Sigmoid colon (tissue), 4 donors: Measurements from ENCODE around the gene IL17C.

Source experiments
- POLR2AphosphoS5 ChIP-seq, 4 donors: sonication (generic); formaldehyde crosslinking; IDR thresholded peaks; one replicate each; pipeline ENCODE4 v1.6.1; 2017; ENCODE audit warnings: antibody characterized with exemption in 4 of 4
- TF ChIP-seq, protein P1 (sequence below), 4 experiments: fragments of 450-650 bp in 3 of 4; fragments of 200-600 bp in 1 of 4; IDR thresholded peaks; one replicate each; pipeline ENCODE4 v1.5.1; 2016 to 2019; ENCODE audit warnings: antibody characterized with exemption in 4 of 4, mild to moderate bottlenecking in 3 of 4, moderate library complexity in 2 of 4

DNA sequence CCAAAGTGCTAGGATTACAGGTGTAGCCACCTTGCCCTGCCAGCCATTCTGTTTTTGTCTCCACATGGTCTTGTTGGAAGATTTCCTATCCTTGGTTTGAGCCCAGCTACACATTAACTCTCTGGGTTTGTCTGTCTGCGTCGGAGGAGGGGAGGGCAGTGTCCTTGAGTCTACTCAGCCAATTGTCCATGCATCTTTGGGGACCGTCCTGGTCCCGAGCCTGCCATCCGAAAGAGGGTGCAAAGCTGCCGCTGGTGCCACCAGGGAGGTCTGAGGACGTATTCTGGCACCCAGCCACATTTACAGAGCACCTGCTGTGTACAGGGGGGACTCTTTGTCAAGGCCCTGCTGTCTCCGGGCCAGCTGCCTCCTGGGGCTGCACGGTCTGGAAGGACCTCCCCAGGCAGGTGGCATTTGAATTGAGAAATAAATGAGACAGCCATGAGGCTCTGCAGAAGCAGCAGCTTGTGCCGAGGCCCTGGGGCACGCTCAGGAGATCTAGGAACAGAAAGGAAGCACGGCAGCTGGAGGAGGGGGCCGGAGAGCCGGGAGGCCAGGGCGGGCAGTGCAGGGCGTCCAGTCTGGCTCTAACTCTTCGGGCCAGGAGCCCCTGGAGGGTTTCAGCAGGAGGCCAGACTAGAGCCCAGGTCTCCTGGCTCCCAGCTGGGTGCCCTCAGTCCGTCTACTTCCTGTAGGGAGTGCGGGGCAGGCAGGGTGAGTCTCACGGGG, 11.0 kb downstream of the IL17C start:
- TF ChIP-seq, protein P1, sequence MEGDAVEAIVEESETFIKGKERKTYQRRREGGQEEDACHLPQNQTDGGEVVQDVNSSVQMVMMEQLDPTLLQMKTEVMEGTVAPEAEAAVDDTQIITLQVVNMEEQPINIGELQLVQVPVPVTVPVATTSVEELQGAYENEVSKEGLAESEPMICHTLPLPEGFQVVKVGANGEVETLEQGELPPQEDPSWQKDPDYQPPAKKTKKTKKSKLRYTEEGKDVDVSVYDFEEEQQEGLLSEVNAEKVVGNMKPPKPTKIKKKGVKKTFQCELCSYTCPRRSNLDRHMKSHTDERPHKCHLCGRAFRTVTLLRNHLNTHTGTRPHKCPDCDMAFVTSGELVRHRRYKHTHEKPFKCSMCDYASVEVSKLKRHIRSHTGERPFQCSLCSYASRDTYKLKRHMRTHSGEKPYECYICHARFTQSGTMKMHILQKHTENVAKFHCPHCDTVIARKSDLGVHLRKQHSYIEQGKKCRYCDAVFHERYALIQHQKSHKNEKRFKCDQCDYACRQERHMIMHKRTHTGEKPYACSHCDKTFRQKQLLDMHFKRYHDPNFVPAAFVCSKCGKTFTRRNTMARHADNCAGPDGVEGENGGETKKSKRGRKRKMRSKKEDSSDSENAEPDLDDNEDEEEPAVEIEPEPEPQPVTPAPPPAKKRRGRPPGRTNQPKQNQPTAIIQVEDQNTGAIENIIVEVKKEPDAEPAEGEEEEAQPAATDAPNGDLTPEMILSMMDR (IDR thresholded peaks at IDR 0.05) = no peak
- no peak for TF ChIP-seq POLR2AphosphoS5 (IDR thresholded peaks at IDR 0.05)
